Gastrocnemius medialis (tissue), 4 donors: Measurements from ENCODE around the gene LRRC8E. TPM values are rescaled to one million over a fixed set of nuclear protein-coding genes. Genes with fewer than 3 reads are reported as not detected.

Experiments used
- ATAC-seq, 2 donors: fragments of 150-250 bp; one replicate each; pipeline ENCODE4 v1.9.1; 2016
- DNase-seq, 2 donors: peaks; one replicate each; pipeline ENCODE4 v3.0.0-alpha.2; 2019
- H3K27ac ChIP-seq, 4 donors: fragments of 200-600 bp; sonication (generic); 1 replicate in 1 of 4; 2 replicates in 3 of 4; pipeline ENCODE4 v1.5.1; 2016 to 2018; ENCODE audit warnings: mild to moderate bottlenecking in 2 of 4, moderate library complexity in 1 of 4
- H3K27me3 ChIP-seq, 3 donors: fragments of 200-600 bp; sonication (generic) in 2 of 3; 1 replicate in 1 of 3; 2 replicates in 2 of 3; pipeline versions ENCODE4 v1.5.1 to v1.6.0; 2016 to 2019; ENCODE audit warnings: mild to moderate bottlenecking in 1 of 3, moderate library complexity in 1 of 3
- H3K36me3 ChIP-seq, 2 donors: fragments of 200-600 bp; sonication (generic) in 1 of 2; one replicate each; pipeline ENCODE4 v1.5.1; 2017 to 2018
- H3K4me1 ChIP-seq, 2 donors: fragments of 200-600 bp; sonication (generic) in 1 of 2; one replicate each; pipeline ENCODE4 v1.5.1; 2016 to 2017; ENCODE audit warnings: mild to moderate bottlenecking in 2 of 2
- H3K4me3 ChIP-seq, 4 donors: fragments of 200-600 bp; sonication (generic) in 3 of 4; 1 replicate in 1 of 4; 2 replicates in 3 of 4; pipeline ENCODE4 v1.5.1; 2016 to 2019; ENCODE audit warnings: mild to moderate bottlenecking in 2 of 4
- H3K9me3 ChIP-seq, 3 donors: fragments of 200-600 bp; sonication (generic) in 2 of 3; 1 replicate in 1 of 3; 2 replicates in 2 of 3; pipeline ENCODE4 v1.5.1; 2016 to 2019
- POLR2A ChIP-seq, 2 donors: fragments of 450-650 bp; IDR thresholded peaks; one replicate each; pipeline ENCODE4 v1.6.1; 2017; ENCODE audit warnings: antibody characterized with exemption in 2 of 2, mild to moderate bottlenecking in 2 of 2, moderate library complexity in 2 of 2
- in situ Hi-C, 4 donors: fragments of 200-750 bp; cut with MboI; loops; one replicate each; pipeline versions ENCODE4 v1.15.0 to v1.8.0; 2017; ENCODE audit warnings: low sequenced_read_pairs in 4 of 4
- intact Hi-C: fragments of 100-400 bp; cut with DNase I; formaldehyde crosslinking; loops from one replicate; pipeline ENCODE4 v1.15.1; 2023; ENCODE audit warnings: low total_unique reads
- total RNA-seq, 4 donors: library from RNA; depleted of rRNA; stranded (reverse); fragments of >200 nt; gene quantifications; one replicate each; pipeline versions ENCODE4 v1.1.0 to v1.2.3, GENCODE V29; 2016
- TF ChIP-seq, protein P1 (sequence below), 5 experiments: fragments of 450-650 bp in 3 of 5; fragments of 200-600 bp in 2 of 5; sonication (generic) in 2 of 5; IDR thresholded peaks in 4 of 5; conservative IDR thresholded peaks in 1 of 5; 1 replicate in 4 of 5; 2 replicates in 1 of 5; pipeline ENCODE4 v1.5.1; 2016 to 2019; ENCODE audit warnings: antibody characterized with exemption in 5 of 5, mild to moderate bottlenecking in 3 of 5, moderate library complexity in 3 of 5

Gene LRRC8E
- total RNA-seq, 4 donors from 2014 or later = 2.1 TPM; not detected in 3

DNA sequence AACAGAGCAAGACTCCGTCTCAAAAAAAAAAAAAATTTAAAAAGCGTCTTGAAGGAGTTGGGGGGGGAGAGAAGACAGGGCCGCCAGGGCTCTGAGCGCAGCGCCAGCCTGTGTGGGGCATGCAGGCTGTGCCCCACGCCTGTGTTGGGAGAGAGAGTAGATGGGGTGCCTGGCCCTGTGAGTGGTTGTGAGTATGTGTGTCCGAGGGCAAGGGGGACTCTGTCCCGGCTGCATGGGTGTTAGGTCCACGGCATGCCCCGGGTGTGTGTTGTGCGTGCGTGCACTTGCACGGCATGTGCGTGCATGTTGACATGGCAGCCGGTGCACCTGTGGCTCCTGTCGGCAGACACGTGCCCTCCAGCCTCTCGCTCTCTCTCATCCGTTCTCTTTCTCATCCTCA lies 18.8 kb downstream of the LRRC8E start:
- in situ Hi-C loops = no loop called here
- Histone ChIP-seq H3K9me3 (no peaks in the 10 kb centered on the region), H3K4me3 (no peak overlapping the region), H3K27ac (no peak overlapping the region), H3K36me3 (peaks cover 0 to 38% of the 10 kb centered on the region in 2 donors), H3K4me1 (peaks cover 19 to 29% of the 10 kb centered on the region in 2 donors), H3K27me3 (no peaks in the 10 kb centered on the region)
- ATAC-seq (no peak), DNase-seq (no peak)
- TF ChIP-seq, protein P1, sequence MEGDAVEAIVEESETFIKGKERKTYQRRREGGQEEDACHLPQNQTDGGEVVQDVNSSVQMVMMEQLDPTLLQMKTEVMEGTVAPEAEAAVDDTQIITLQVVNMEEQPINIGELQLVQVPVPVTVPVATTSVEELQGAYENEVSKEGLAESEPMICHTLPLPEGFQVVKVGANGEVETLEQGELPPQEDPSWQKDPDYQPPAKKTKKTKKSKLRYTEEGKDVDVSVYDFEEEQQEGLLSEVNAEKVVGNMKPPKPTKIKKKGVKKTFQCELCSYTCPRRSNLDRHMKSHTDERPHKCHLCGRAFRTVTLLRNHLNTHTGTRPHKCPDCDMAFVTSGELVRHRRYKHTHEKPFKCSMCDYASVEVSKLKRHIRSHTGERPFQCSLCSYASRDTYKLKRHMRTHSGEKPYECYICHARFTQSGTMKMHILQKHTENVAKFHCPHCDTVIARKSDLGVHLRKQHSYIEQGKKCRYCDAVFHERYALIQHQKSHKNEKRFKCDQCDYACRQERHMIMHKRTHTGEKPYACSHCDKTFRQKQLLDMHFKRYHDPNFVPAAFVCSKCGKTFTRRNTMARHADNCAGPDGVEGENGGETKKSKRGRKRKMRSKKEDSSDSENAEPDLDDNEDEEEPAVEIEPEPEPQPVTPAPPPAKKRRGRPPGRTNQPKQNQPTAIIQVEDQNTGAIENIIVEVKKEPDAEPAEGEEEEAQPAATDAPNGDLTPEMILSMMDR (IDR thresholded peaks at IDR 0.05 in 4 of 5, conservative IDR thresholded peaks at IDR 0.05 in 1 of 5) = no peak
- TF ChIP-seq POLR2A (IDR thresholded peaks at IDR 0.05) = no peak
- intact Hi-C loops = loop anchor here (10.0 kb wide), 1 partner anchor 608 kb away; the partner anchor contains the start of gene ZNF414

DNA sequence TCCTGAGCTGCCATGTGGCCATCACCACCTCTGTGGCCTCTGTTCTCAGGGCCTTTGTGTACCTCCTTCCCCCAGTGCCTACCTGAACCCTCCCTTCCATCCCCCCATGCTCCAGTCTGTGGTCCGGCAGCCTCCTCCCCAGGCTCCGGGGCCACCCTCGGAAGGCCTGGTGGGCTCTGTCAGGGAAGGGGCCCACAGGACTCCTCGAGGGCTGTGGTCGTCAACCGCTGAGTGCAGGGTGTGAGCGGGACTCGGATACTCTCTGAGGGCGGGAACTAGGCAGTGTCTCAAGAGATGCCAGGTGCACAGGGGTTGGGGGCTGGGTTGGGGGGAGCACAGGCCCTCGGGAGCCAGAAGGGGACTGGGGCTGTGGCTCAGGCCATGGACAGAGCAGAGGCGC lies 19.2 kb downstream of the LRRC8E start:
- in situ Hi-C loops = no loop called here
- Histone ChIP-seq H3K27me3 (no peaks in the 10 kb centered on the region), H3K4me1 (peaks cover 16 to 29% of the 10 kb centered on the region in 2 donors), H3K4me3 (no peak overlapping the region), H3K36me3 (peaks cover 0 to 43% of the 10 kb centered on the region in 2 donors), H3K9me3 (no peaks in the 10 kb centered on the region), H3K27ac (no peak overlapping the region)
- intact Hi-C loops = loop anchor here (10.0 kb wide), 1 partner anchor 607 kb away; the partner anchor contains the start of gene ZNF414
- TF ChIP-seq, protein P1 (IDR thresholded peaks at IDR 0.05 in 4 of 5, conservative IDR thresholded peaks at IDR 0.05 in 1 of 5) = no peak
- TF ChIP-seq POLR2A (IDR thresholded peaks at IDR 0.05) = no peak
- no peak for DNase-seq
- no peak for ATAC-seq

DNA sequence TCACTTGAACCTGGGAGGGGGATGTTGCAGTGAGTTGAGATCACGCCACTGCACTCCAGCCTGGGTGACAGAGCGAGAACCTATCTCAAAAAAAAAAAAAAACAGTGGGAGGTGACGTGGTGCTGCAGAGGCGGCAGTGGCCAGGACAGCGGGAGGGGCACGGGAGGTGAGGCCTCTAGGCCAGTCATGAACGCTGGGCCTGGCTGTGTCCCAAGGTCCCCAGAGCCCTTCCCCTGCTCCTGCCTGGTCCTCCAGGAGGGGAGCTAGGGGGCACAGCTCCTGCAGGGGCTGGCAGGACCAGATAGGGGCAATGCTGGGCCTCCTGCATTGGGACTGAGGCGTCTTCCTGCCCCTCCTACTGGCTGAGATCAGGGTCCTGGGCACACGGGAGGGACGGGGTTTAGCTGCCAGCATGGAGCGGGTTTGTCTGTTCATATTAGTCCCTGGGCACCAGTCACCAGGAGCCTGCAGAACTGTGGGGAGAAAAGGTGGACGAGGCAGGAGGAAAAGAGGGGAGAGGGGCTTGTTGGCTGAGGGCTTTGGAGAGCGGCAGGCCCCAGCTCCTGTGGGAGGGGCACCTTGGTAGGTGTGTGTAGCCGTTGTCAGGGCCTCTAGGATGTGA lies 19.9 kb downstream of the LRRC8E start:
- no peak for DNase-seq
- peaks cover 13 to 23% of the 10 kb centered on the region in 2 donors for H3K4me1 ChIP-seq
- no peak overlapping the region for H3K27ac ChIP-seq
- intact Hi-C loops (loop anchor here (10.0 kb wide), 1 partner anchor 607 kb away; the partner anchor contains the start of gene ZNF414), in situ Hi-C loops (no loop called here)
- H3K9me3 ChIP-seq = no peaks in the 10 kb centered on the region
- ATAC-seq = no peak
- H3K27me3 ChIP-seq = no peaks in the 10 kb centered on the region
- H3K4me3 ChIP-seq = no peak overlapping the region
- TF ChIP-seq, protein P1 (IDR thresholded peaks at IDR 0.05 in 4 of 5, conservative IDR thresholded peaks at IDR 0.05 in 1 of 5) = no peak
- TF ChIP-seq POLR2A (IDR thresholded peaks at IDR 0.05) = no peak
- peaks cover 0 to 49% of the 10 kb centered on the region in 2 donors for H3K36me3 ChIP-seq

- intact Hi-C loops (loop anchor here (10.0 kb wide), 1 partner anchor 606 kb away; the partner anchor contains the start of gene ZNF414), in situ Hi-C loops (no loop called here)
- Histone ChIP-seq H3K4me1 (peaks cover 13 to 23% of the 10 kb centered on the region in 2 donors), H3K9me3 (no peaks in the 10 kb centered on the region), H3K27me3 (no peaks in the 10 kb centered on the region), H3K36me3 (peaks cover 0 to 51% of the 10 kb centered on the region in 2 donors), H3K27ac (no peak overlapping the region), H3K4me3 (no peak overlapping the region)
- DNase-seq (no peak), ATAC-seq (no peak)
- no peak for TF ChIP-seq POLR2A (IDR thresholded peaks at IDR 0.05)
- TF ChIP-seq, protein P1 (IDR thresholded peaks at IDR 0.05 in 4 of 5, conservative IDR thresholded peaks at IDR 0.05 in 1 of 5) = no peak
Measured at GRCh38 chr19:7908742-7909461, 20.6 kb downstream of the LRRC8E start.
